Epithelial cell of umbilical artery (primary cell): ENCODE data around the gene TM9SF2. TPM values are rescaled to one million over a fixed set of nuclear protein-coding genes. Genes with fewer than 3 reads are reported as not detected.

Experiments used
- total RNA-seq: library from RNA; depleted of rRNA; stranded (reverse); fragments of >200 nt; gene quantifications from 2 replicates; pipeline ENCODE4 v1.2.3, GENCODE V29; 2014

Gene TM9SF2, protein sequence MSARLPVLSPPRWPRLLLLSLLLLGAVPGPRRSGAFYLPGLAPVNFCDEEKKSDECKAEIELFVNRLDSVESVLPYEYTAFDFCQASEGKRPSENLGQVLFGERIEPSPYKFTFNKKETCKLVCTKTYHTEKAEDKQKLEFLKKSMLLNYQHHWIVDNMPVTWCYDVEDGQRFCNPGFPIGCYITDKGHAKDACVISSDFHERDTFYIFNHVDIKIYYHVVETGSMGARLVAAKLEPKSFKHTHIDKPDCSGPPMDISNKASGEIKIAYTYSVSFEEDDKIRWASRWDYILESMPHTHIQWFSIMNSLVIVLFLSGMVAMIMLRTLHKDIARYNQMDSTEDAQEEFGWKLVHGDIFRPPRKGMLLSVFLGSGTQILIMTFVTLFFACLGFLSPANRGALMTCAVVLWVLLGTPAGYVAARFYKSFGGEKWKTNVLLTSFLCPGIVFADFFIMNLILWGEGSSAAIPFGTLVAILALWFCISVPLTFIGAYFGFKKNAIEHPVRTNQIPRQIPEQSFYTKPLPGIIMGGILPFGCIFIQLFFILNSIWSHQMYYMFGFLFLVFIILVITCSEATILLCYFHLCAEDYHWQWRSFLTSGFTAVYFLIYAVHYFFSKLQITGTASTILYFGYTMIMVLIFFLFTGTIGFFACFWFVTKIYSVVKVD
- total RNA-seq, result 109 and 148 TPM in 2 replicates

GRCh38 chr13:99501184-99501847 lies at the start of gene TM9SF2:
Gene TM9SF2, plus strand, starts transcription at chr13:99501472. Its CDS starts 135 bp downstream, at chr13:99501607.

DNA sequence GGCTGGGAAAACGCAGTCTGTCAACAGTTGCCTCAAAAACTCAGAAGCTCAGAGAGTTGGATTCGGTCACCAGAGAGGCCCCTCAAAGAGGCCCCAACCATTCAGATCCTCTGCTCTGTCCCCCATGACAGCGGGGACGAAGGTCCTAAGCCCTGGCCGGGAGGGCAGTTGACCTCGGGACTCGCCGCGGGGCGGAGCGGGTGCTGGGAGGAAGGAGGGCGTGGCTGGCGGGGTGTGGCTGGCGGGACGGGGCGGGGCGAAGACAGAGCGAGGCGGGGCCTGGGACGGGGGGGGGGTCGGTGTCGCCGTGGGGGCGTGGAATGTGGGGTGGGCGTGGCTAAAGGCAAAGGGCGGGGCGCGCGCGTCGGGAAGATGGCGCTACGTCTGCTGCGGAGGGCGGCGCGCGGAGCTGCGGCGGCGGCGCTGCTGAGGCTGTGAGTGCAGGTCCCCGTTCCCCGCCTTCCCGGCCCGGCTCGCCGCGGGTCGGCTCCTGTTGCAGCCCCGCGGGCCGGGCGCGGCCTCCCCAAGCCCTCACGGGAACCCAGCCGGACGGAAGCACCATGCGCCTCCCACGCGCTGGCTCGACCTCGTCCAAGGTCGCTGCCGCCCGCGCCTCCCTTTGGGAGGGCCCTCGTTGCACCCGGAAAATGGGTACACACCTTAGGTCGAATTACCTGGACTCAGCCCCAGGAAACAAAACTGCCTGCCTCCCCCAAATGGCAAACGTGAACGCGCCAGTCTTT lies 105.2 kb downstream of the TM9SF2 start, which contains the start of gene CLYBL:
Gene CLYBL (plus strand): TSS at position 367 of the 743 bp plus-strand sequence.

Other genes starting within 250 kb of the TM9SF2 start
- not detected in 2 replicates for gene GPR18, start 243.1 kb upstream of the TM9SF2 start, total RNA-seq
- not detected in 2 replicates for gene GPR183, start 194.1 kb upstream of the TM9SF2 start, total RNA-seq
- 1.4 and 1.9 TPM in 2 replicates for gene CLYBL, start 105.2 kb downstream of the TM9SF2 start, total RNA-seq